Suprapubic skin (tissue), 4 donors: Measurements from ENCODE around the gene HIKESHI. TPM values are rescaled to one million over a fixed set of nuclear protein-coding genes. Genes with fewer than 3 reads are reported as not detected.
"Not testable (repeated sequence)": the region's sequence is repeated elsewhere in the genome, so short reads cannot be mapped to it uniquely, and the experiment has no call there.

Experiments
- DNase-seq, 2 donors: peaks; one replicate each; pipeline ENCODE4 v3.0.0-alpha.2; 2019; ENCODE audit warnings: low spot score in 2 of 2
- H3K27ac ChIP-seq: fragments of 200-600 bp; sonication (generic); one replicate; pipeline ENCODE4 v1.5.1; 2019
- H3K27me3 ChIP-seq: fragments of 200-600 bp; sonication (generic); one replicate; pipeline ENCODE4 v1.5.1; 2019
- H3K36me3 ChIP-seq: fragments of 200-600 bp; sonication (generic); one replicate; pipeline ENCODE4 v1.5.1; 2019
- H3K4me1 ChIP-seq: fragments of 200-600 bp; sonication (generic); one replicate; pipeline ENCODE4 v1.5.1; 2019
- H3K4me3 ChIP-seq: fragments of 200-600 bp; sonication (generic); one replicate; pipeline ENCODE4 v1.5.1; 2019; ENCODE audit warnings: mild to moderate bottlenecking
- H3K9me3 ChIP-seq: fragments of 200-600 bp; sonication (generic); one replicate; pipeline ENCODE4 v1.5.1; 2019
- EP300 ChIP-seq: sonication (generic); formaldehyde crosslinking; IDR thresholded peaks from one replicate; pipeline ENCODE4 v1.6.1; 2017; ENCODE audit warnings: antibody characterized with exemption
- POLR2A ChIP-seq, 2 donors: fragments of 450-650 bp; IDR thresholded peaks; one replicate each; pipeline ENCODE4 v1.6.1; 2017; ENCODE audit warnings: antibody characterized with exemption in 2 of 2, mild to moderate bottlenecking in 2 of 2, moderate library complexity in 2 of 2
- POLR2AphosphoS5 ChIP-seq, 3 donors: sonication (generic); formaldehyde crosslinking; IDR thresholded peaks; one replicate each; pipeline ENCODE4 v1.6.1; 2017; ENCODE audit warnings: antibody characterized with exemption in 3 of 3
- WGBS: methylation state at CpG from one replicate; pipeline ENCODE4 v1.1.5; 2018; 5-methylcytosine and 5-hydroxymethylcytosine counted together
- total RNA-seq, 4 donors: library from RNA; depleted of rRNA; stranded (reverse); fragments of >200 nt; gene quantifications; one replicate each; pipeline ENCODE4 v1.1.0, GENCODE V29; 2016
- TF ChIP-seq, protein P1 (sequence below), 2 donors: fragments of 200-600 bp in 1 of 2; fragments of 450-650 bp in 1 of 2; sonication (generic) in 1 of 2; IDR thresholded peaks; one replicate each; pipeline ENCODE4 v1.5.1; 2016 to 2019; ENCODE audit warnings: antibody characterized with exemption in 2 of 2, mild to moderate bottlenecking in 1 of 2, moderate library complexity in 1 of 2

HIKESHI gene
- total RNA-seq, 4 donors from 2014 or later: 20.7 to 34.4 (median 29.3) TPM

DNA sequence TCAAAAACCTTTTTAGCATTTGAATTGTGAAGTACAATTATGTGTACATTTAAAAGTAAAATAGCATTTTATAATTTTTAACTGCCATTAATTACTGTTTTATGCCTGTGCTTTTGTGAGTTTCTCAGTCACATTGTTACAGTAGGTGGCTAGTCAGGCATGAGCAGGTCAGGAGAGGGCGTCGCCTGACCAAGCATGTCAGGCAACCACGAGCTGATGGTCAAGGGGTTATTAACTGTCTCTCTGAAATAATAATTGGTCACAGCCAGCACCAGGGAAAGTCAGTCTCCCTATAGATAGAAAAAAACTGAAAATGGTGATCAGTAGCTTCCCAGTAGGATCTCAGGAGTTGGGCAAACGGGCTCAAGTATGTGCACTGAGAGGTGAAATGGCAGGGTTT, 53.2 kb downstream of the HIKESHI start:
- 71% methylated on average over 4 of the region's 4 CpGs for WGBS
- Histone ChIP-seq H3K27me3 (no peaks in the 10 kb centered on the region), H3K27ac (no peak overlapping the region), H3K36me3 (no peaks in the 10 kb centered on the region), H3K4me3 (no peak overlapping the region), H3K9me3 (no peaks in the 10 kb centered on the region), H3K4me1 (no peaks in the 10 kb centered on the region)
- no peak for DNase-seq
- TF ChIP-seq EP300: no peak
- no peak for TF ChIP-seq POLR2AphosphoS5 (IDR thresholded peaks at IDR 0.05)
- TF ChIP-seq, protein P1, sequence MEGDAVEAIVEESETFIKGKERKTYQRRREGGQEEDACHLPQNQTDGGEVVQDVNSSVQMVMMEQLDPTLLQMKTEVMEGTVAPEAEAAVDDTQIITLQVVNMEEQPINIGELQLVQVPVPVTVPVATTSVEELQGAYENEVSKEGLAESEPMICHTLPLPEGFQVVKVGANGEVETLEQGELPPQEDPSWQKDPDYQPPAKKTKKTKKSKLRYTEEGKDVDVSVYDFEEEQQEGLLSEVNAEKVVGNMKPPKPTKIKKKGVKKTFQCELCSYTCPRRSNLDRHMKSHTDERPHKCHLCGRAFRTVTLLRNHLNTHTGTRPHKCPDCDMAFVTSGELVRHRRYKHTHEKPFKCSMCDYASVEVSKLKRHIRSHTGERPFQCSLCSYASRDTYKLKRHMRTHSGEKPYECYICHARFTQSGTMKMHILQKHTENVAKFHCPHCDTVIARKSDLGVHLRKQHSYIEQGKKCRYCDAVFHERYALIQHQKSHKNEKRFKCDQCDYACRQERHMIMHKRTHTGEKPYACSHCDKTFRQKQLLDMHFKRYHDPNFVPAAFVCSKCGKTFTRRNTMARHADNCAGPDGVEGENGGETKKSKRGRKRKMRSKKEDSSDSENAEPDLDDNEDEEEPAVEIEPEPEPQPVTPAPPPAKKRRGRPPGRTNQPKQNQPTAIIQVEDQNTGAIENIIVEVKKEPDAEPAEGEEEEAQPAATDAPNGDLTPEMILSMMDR (IDR thresholded peaks at IDR 0.05): no peak
- no peak for TF ChIP-seq POLR2A (IDR thresholded peaks at IDR 0.05)

DNA sequence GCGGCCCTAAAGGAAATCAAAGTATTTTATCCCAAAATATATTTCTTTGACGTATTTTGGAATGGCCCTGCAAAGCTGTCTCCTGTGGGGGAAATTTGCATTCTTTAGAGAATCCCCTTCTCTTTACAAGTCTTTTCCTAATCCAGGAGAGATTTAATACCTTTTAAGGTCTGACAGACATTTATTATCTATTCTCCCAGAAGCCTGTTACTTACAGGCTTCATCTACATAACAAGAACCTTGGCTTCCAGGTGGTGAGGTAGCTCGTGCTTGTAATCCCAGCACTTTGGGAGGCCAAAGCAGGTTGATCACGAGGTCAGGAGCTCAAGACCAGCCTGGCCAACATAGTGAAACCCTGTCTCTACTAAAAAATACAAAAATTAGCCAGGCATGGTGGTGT, 55.4 kb downstream of the HIKESHI start:
- WGBS: 80% methylated on average over 4 of the region's 4 CpGs
- not testable (repeated sequence) for H3K4me1 ChIP-seq, H3K27ac ChIP-seq, H3K4me3 ChIP-seq, H3K36me3 ChIP-seq, DNase-seq, H3K9me3 ChIP-seq, H3K27me3 ChIP-seq

DNA sequence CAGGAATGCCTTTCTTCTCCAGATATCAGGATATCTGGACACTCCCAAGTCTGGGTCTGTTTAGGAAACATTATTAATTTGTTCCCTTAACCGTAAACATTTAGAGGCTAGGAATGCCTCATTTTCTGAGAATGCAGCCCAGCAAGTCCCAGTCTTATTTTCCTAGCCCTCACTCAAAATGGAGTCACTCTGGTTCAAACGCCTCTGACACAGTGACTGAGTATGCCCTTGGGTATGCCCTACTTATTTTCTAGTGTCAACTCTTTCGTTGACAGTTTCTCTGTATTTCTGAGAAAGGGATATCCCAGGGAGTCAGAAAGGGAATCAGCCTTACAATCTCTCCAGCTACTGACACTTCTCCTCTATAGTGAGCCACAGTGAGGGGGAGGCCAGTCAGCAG, 56.7 kb downstream of the HIKESHI start:
- Histone ChIP-seq H3K36me3 (no peaks in the 10 kb centered on the region), H3K27ac (no peak overlapping the region), H3K4me1 (no peaks in the 10 kb centered on the region), H3K27me3 (no peaks in the 10 kb centered on the region), H3K9me3 (no peaks in the 10 kb centered on the region), H3K4me3 (no peak overlapping the region)
- WGBS: 75% methylated on average over 3 of the region's 3 CpGs
- TF ChIP-seq, protein P1 (IDR thresholded peaks at IDR 0.05): no peak
- TF ChIP-seq POLR2AphosphoS5 (IDR thresholded peaks at IDR 0.05) (no peak), POLR2A (IDR thresholded peaks at IDR 0.05) (no peak), EP300 (no peak)
- DNase-seq: no peak

DNA sequence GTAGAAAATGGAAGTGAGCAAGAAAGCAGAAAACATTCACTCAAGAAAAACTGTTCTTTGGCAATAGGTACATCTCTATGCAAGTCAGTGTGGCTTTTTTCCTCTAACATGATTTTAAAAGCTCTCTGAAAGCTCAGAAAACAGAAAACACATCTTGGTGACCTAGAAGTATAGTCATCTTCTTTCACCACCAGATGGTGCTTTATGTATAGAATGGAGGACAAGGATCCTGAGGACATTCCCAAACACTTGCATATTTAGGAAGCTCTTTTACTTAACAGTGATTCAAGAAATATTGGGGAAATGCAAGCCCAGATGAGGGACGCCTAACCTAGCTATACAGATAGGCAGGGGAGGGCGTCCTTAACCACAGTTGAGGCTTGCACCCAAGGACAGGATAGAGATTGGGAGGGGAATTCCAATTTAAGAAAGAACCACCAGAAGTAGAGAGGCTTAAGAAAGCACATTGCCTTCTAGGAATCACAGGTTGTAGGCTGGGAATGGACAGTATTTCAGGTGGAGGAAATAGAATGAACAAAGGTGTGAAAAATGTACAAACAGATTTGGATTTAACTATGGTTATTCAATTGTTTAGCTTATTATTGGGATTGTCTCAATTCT, 58.8 kb downstream of the HIKESHI start:
- Histone ChIP-seq H3K27me3 (no peaks in the 10 kb centered on the region), H3K9me3 (no peaks in the 10 kb centered on the region), H3K4me1 (no peaks in the 10 kb centered on the region), H3K4me3 (no peak overlapping the region), H3K27ac (no peak overlapping the region), H3K36me3 (no peaks in the 10 kb centered on the region)
- no peak for DNase-seq
- TF ChIP-seq, protein P1 (IDR thresholded peaks at IDR 0.05): no peak
- TF ChIP-seq POLR2AphosphoS5 (IDR thresholded peaks at IDR 0.05) (no peak), POLR2A (IDR thresholded peaks at IDR 0.05) (no peak), EP300 (no peak)
- WGBS: 70% methylated on average over 2 of the region's 2 CpGs

DNA sequence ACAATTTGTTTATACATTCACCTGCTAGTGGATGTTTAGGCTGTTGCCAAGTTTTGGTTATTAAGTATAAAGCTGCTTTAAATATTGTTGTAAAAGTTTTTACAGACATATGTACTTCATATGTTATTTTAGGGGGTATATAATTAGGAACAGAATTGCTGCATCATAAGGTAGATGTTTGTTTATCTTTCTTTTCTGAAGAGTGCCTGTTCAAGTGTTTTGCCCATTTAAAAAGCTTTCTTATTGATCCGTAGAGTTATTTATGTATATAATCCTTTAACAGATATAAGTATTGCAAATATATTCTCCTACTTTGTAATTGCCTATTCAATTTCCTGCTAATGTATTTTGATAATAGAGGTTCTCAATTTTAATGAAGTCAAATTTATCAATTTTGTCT, 61.4 kb downstream of the HIKESHI start:
- WGBS: 92% methylated on average over 1 of the region's 1 CpG
- no peak for DNase-seq
- Histone ChIP-seq H3K36me3 (no peaks in the 10 kb centered on the region), H3K27me3 (no peaks in the 10 kb centered on the region), H3K27ac (no peak overlapping the region), H3K4me1 (no peaks in the 10 kb centered on the region), H3K4me3 (no peak overlapping the region), H3K9me3 (no peaks in the 10 kb centered on the region)
- TF ChIP-seq POLR2AphosphoS5 (IDR thresholded peaks at IDR 0.05): no peak
- TF ChIP-seq, protein P1 (IDR thresholded peaks at IDR 0.05): no peak

DNA sequence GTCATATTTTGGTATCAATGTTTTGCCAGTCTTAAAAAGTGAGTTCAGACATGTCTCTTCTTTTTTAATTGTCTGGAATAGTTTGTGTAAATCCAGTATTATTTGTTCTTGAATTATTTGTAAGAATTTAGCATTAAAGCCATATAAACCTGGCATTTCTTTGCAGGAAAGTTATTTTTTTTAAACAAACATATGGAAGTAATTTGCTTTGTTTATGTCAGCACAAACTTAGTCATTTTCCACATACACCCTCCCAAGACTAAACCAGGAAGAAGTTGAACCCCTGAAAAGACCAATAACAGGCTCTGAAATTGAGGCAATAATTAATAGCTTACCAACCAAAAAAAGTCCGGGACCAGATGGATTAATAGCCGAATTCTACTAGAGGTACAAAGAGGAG, 63.5 kb downstream of the HIKESHI start:
- no peak overlapping the region for H3K27ac ChIP-seq
- no peak overlapping the region for H3K4me3 ChIP-seq
- no peaks in the 10 kb centered on the region for H3K9me3 ChIP-seq
- no peaks in the 10 kb centered on the region for H3K4me1 ChIP-seq
- H3K36me3 ChIP-seq: no peaks in the 10 kb centered on the region
- TF ChIP-seq POLR2A (IDR thresholded peaks at IDR 0.05) (no peak), POLR2AphosphoS5 (IDR thresholded peaks at IDR 0.05) (no peak)
- TF ChIP-seq, protein P1 (IDR thresholded peaks at IDR 0.05): no peak
- H3K27me3 ChIP-seq: no peaks in the 10 kb centered on the region
- no peak for DNase-seq
- WGBS: 60% methylated on average over 2 of the region's 2 CpGs
